ENCODE results near the gene BBOX1. TPM values are rescaled to one million over a fixed set of nuclear protein-coding genes. Genes with fewer than 3 reads are reported as not detected.

The BBOX1 gene
- total and polyA plus RNA-seq, 4 donors: 2.8 to 18.4 (median 9.0) TPM

DNA sequence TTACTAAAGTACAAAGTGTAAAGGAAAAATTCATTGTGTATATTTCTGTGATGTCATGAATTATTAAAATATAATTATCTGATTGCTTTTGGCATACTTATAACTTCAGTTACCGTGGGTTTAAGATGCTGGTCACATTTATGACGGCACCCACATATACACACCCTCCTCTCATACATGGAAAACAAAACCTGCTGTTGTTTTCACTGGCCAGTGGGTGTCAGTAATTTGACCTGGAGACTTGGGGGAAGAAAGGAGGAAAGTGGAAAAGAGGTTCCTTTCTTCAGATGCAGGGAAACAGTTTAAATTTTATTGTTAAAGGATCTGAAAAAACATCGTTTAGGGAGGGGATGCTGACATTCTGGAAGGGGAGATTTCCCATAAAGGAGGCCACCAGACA, 742 bp upstream of the BBOX1 start:
- WGBS: 78% methylated on average over 3 of the region's 3 CpGs
- Histone ChIP-seq H3K4me1 (ENCODE audit: control insufficient read depth in 4 of 4, insufficient read depth in 4 of 4, low read length in 3 of 4) (peaks cover 0 to 11% (median 8%) of the 10 kb centered on the region in 4 donors), H3K27me3 (ENCODE audit: control insufficient read depth in 4 of 4, insufficient read depth in 4 of 4, low read length in 3 of 4) (no peaks in the 10 kb centered on the region), H3K27ac (ENCODE audit: low read depth in 1 of 2, low read length in 2 of 2) (no peak overlapping the region), H3K9me3 (ENCODE audit: control insufficient read depth in 4 of 4, low read length in 3 of 4) (no peaks in the 10 kb centered on the region), H3K36me3 (ENCODE audit: control insufficient read depth in 4 of 4, insufficient read depth in 3 of 4, low read depth in 1 of 4, low read length in 3 of 4) (no peaks in the 10 kb centered on the region), H3K4me3 (ENCODE audit: low read depth in 1 of 3, low read length in 3 of 3) (no peak overlapping the region), H3K9ac (ENCODE audit: low read depth in 1 of 2, low read length in 2 of 2) (no peak overlapping the region)
- TF ChIP-seq HNF4G (IDR thresholded peaks at IDR 0.05) (no peak), YY1 (IDR thresholded peaks at IDR 0.05) (no peak), GABPA (IDR thresholded peaks at IDR 0.05 in 1 of 2, conservative IDR thresholded peaks at IDR 0.05 in 1 of 2) (no peak), RAD21 (IDR thresholded peaks at IDR 0.05) (peak; percentile 45 to 64)
- DNase-seq (ENCODE audit: low spot score): no peak

DNA sequence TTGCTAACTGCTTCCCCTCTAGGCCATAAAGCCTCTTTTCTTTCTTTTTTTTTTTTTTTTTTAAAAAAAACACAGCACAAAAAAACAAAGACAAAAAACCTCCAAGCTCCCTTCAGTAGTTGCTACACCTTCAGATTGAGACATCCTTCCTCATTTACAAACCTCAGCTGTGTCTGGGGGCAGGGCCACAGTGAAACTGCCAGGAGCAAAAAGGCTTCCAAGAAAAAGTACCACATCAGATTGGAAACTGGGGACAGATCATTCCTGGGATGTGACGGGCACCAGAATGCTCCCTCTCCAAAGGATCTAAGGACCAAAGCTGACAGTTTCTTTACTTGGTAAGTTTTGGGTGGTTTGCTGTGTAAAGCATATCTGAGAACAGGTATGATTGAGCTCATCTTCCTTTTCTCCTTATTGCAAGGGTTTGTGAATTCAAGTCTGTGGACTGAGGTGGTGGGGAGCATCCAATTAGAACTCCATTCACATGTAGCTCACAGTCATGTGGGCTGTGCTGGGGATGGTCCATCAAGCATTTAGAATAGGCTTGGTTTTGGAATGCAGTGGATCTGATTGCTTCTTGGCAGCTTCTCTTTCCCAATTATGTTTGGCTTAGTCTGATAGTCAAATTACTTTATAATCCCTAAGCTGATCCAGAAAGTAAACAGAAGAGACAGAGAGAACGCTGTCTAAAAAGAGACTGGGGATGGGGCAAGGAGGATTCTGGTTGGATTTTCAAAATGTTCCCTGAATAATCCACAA, 705 bp downstream of the BBOX1 start:
- Histone ChIP-seq H3K4me1 (ENCODE audit: control insufficient read depth in 4 of 4, insufficient read depth in 4 of 4, low read length in 3 of 4) (peaks cover 0 to 11% (median 8%) of the 10 kb centered on the region in 4 donors), H3K9me3 (ENCODE audit: control insufficient read depth in 4 of 4, low read length in 3 of 4) (no peaks in the 10 kb centered on the region), H3K36me3 (ENCODE audit: control insufficient read depth in 4 of 4, insufficient read depth in 3 of 4, low read depth in 1 of 4, low read length in 3 of 4) (no peaks in the 10 kb centered on the region), H3K27me3 (ENCODE audit: control insufficient read depth in 4 of 4, insufficient read depth in 4 of 4, low read length in 3 of 4) (no peaks in the 10 kb centered on the region), H3K27ac (ENCODE audit: low read depth in 1 of 2, low read length in 2 of 2) (no peak overlapping the region), H3K4me3 (ENCODE audit: low read depth in 1 of 3, low read length in 3 of 3) (no peak overlapping the region), H3K9ac (ENCODE audit: low read depth in 1 of 2, low read length in 2 of 2) (no peak overlapping the region)
- TF ChIP-seq, protein P1, sequence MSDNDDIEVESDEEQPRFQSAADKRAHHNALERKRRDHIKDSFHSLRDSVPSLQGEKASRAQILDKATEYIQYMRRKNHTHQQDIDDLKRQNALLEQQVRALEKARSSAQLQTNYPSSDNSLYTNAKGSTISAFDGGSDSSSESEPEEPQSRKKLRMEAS (IDR thresholded peaks at IDR 0.05): no peak
- no peak for TF ChIP-seq TAF1 (conservative IDR thresholded peaks at IDR 0.05)
- no peak for TF ChIP-seq FOXA2 (IDR thresholded peaks at IDR 0.05)
- no peak for TF ChIP-seq RXRA (IDR thresholded peaks at IDR 0.05)
- no peak for DNase-seq (ENCODE audit: low spot score)
- WGBS: 56% methylated on average over 2 of the region's 2 CpGs

DNA sequence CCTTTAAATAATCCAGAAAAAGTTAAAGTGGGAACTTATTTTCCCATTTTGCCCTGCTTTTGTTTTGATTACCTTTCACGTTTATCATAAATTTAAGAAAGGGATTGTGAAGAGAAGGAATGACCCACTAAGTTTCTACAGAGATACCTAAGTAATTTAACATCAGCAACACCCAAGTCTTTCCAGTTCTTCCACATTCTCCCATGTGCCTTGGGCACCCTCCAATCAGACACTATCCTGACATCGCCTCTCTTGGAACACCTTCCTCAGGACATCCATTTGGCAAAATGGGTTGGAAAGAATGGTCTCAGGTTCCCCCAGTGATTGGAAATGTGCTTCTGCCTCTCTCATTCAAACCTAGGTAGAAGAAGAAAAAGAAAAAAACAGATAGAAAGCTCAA, 6.3 kb downstream of the BBOX1 start:
- no peaks in the 10 kb centered on the region for H3K27me3 ChIP-seq (ENCODE audit: control insufficient read depth in 4 of 4, insufficient read depth in 4 of 4, low read length in 3 of 4)
- H3K4me1 ChIP-seq (ENCODE audit: control insufficient read depth in 4 of 4, insufficient read depth in 4 of 4, low read length in 3 of 4): no peaks in the 10 kb centered on the region
- H3K27ac ChIP-seq (ENCODE audit: low read depth in 1 of 2, low read length in 2 of 2): no peak overlapping the region
- DNase-seq (ENCODE audit: low spot score): no peak
- no peak overlapping the region for H3K9ac ChIP-seq (ENCODE audit: low read depth in 1 of 2, low read length in 2 of 2)
- no peaks in the 10 kb centered on the region for H3K36me3 ChIP-seq (ENCODE audit: control insufficient read depth in 4 of 4, insufficient read depth in 3 of 4, low read depth in 1 of 4, low read length in 3 of 4)
- no peak overlapping the region for H3K4me3 ChIP-seq (ENCODE audit: low read depth in 1 of 3, low read length in 3 of 3)
- 71% methylated on average over 2 of the region's 2 CpGs for WGBS
- TF ChIP-seq FOXA1 (IDR thresholded peaks at IDR 0.05) (no peak), TAF1 (conservative IDR thresholded peaks at IDR 0.05) (no peak), GABPA (IDR thresholded peaks at IDR 0.05 in 1 of 2, conservative IDR thresholded peaks at IDR 0.05 in 1 of 2) (no peak), RAD21 (IDR thresholded peaks at IDR 0.05) (no peak), HNF4A (conservative IDR thresholded peaks at IDR 0.05) (no peak), EGR1 (IDR thresholded peaks at IDR 0.05; ENCODE audit: low read depth in 2 of 2) (no peak)
- TF ChIP-seq, protein P2, sequence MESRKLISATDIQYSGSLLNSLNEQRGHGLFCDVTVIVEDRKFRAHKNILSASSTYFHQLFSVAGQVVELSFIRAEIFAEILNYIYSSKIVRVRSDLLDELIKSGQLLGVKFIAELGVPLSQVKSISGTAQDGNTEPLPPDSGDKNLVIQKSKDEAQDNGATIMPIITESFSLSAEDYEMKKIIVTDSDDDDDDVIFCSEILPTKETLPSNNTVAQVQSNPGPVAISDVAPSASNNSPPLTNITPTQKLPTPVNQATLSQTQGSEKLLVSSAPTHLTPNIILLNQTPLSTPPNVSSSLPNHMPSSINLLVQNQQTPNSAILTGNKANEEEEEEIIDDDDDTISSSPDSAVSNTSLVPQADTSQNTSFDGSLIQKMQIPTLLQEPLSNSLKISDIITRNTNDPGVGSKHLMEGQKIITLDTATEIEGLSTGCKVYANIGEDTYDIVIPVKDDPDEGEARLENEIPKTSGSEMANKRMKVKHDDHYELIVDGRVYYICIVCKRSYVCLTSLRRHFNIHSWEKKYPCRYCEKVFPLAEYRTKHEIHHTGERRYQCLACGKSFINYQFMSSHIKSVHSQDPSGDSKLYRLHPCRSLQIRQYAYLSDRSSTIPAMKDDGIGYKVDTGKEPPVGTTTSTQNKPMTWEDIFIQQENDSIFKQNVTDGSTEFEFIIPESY (IDR thresholded peaks at IDR 0.05): no peak
- TF ChIP-seq, protein P3, sequence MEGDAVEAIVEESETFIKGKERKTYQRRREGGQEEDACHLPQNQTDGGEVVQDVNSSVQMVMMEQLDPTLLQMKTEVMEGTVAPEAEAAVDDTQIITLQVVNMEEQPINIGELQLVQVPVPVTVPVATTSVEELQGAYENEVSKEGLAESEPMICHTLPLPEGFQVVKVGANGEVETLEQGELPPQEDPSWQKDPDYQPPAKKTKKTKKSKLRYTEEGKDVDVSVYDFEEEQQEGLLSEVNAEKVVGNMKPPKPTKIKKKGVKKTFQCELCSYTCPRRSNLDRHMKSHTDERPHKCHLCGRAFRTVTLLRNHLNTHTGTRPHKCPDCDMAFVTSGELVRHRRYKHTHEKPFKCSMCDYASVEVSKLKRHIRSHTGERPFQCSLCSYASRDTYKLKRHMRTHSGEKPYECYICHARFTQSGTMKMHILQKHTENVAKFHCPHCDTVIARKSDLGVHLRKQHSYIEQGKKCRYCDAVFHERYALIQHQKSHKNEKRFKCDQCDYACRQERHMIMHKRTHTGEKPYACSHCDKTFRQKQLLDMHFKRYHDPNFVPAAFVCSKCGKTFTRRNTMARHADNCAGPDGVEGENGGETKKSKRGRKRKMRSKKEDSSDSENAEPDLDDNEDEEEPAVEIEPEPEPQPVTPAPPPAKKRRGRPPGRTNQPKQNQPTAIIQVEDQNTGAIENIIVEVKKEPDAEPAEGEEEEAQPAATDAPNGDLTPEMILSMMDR (IDR thresholded peaks at IDR 0.05; ENCODE audit: low read depth, low read length, missing input control): no peak
- TF ChIP-seq, protein P4, sequence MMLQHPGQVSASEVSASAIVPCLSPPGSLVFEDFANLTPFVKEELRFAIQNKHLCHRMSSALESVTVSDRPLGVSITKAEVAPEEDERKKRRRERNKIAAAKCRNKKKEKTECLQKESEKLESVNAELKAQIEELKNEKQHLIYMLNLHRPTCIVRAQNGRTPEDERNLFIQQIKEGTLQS (IDR thresholded peaks at IDR 0.05): no peak
- H3K9me3 ChIP-seq (ENCODE audit: control insufficient read depth in 4 of 4, low read length in 3 of 4): no peaks in the 10 kb centered on the region

Data from liver (tissue), 9 donors.